ENCODE measurements around the gene CRCP.

Gene CRCP

DNA sequence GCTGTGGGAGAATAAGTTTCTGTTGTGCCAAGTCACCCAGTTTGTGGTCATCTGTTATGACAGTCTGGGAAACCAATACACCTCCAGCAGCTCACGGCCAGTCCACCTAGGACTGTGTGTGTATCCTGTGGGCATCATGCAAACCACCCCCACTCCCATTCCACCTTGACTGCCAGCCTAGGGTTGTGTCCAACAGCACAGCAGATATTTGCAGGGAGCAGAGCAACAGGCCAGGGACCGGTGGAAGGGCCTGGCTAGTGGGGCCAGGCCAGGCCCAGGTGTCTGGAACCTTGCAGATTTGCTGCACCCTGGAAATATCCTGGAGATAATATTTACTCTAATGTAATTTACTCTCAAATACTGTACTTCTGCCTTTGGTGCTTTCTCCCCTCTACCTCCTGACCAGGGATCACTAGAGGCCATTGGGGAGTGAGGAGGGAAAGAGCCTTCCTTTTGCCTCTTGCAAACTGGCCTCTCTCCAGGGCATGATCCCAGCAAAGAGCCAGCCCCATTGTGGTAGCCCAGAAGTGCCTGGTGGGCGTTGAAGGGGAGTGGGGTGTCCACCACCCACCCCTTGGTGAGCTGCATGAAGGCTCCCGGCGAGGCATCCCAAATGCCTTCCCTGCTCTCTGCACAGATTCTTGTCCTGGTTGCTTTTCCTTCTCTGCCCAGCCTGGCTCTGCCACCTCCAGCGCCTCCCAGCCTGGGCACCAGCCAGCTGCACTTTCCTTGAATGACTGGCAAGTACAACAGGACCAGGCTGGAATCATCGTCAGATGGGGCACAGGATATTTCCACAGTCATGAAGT is 75.3 kb downstream of the CRCP start:
- no peak for DNase-seq (ENCODE audit: low spot score)

DNA sequence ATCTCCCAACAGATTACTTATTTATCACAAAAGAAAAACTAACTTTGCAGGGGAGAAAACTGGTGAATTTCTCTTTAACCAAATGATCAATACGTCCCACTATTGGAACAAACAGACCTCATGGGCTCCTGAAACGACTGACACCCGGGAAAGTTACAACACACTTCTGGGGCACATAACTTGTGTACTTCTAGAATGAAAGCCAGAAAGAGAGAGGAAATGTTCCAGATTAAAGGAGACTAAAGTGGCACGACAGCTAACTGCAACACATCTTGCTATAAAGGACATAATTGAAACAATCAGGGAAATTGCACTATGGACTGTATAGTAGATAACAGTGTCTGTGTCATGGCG is 75.8 kb downstream of the CRCP start:
- no peak for DNase-seq (ENCODE audit: low spot score)

DNA sequence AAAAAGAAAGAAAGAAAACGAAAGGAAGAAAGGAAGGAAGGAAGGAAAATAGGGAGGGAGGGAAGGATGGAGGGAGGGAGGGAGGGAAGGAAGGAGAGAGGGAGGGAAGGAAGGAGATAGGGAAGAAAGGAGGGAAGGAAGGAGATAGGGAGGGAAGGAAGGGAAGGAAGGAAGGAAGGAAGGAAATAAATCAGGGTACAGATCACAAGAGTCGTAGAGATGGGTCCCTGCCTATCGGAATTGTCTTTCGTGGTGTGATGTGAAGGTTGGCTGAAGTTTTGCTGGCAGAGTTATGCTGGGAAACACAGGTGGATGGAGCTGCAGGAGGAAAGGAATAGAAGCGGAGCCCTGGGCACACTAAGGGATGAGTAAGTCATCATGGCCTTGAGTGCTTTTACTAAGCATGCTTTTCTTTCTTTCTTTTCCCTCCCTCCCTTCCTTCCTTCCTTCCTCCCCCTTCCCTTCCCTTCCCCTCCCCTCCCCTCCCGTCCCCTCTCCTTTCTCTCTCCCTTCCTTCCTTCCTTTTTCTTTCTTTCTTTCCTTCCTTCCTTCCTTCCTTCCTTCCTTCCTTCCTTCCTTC is 78.6 kb downstream of the CRCP start:
- no peak for DNase-seq (ENCODE audit: low spot score)

DNA sequence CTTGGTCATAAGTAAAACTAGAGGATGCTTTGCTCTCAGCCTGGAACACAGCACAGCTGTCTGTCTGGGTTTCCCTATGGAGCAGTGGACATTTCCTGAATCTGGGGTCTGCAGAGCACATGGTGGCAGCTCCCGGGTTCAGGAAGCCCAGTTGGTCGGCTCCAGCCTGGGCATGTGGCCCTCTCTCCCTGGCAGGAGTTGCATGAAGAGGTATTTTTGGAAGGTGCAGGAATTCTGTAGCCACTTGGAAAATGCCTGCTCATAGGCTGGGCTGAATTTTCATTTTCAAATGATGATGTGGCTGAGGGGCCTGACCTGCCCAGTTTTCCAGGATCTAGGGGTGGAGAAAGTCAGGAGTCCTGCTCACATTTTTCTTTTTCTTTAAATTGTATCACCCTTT is 83.8 kb downstream of the CRCP start:
- DNase-seq (ENCODE audit: low spot score) = no peak

DNA sequence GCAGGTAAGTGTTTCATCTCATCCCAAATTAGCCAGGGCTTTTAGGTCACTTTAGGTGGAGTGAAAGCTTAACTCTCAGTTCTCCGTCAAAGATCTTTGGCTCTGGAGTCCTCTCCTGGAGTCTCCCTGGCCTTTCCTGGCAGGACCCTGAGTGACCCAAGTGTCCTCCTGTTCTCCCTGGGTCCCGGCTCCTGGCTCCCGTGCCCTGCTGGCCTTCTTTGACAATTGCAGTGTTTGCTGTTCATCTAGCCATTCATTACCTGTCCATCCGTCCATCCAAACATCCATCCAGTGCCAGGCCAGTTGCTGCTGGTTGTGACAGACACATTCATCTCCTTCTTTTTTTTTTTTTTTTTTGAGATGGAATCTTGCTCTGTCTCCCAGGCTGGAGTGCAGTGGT is 84.3 kb downstream of the CRCP start:
- no peak for DNase-seq (ENCODE audit: low spot score)

DNA sequence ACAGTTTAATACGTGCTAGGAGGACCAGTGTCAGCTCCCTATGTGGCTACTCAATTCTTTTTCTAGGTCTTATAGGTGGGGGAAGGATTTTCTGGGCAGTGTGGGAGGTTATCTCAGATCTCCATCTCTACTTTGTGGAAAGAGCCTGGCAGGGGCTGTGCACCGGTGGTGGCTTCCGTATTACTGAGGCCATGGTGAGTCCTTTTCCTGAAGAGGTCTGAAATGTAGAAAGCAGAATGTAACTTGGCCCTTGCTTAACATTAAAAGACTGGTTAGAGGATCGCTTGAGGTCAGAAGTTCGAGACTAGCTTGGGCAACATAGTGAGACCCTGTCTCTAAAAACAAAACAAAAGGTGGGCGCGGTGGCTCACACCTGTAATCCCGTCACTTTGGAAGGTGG is 87.8 kb downstream of the CRCP start:
- no peak for DNase-seq (ENCODE audit: low spot score)
